Stimulated activated naive B cell treated with anti-CD40 and anti-IgM and Interleukin-4, amounts not matched to agents 10 μg/mL and 1 μg/mL and 100 μg/mL, for 72 hours (primary cell): Measurements from ENCODE around the gene HIGD1B.

Source experiments
- ATAC-seq, 2 donors: fragments of 150-1000 bp; cut with Tn5 transposase; replicated peaks; 2 replicates each; pipeline ENCODE4 v1.10.0; 2021; ENCODE audit warnings: moderate library complexity in 1 of 2
- DNase-seq: peaks from one replicate; pipeline ENCODE4 v3.0.0; 2021
- H3K27ac Mint-ChIP-seq: one replicate; pipeline ENCODE4 v1.8.0; 2022; ENCODE audit warnings: mild to moderate bottlenecking, mixed read lengths
- H3K27me3 Mint-ChIP-seq, 2 donors: one replicate each; pipeline ENCODE4 v1.8.0; 2022; ENCODE audit warnings: mixed read lengths in 2 of 2
- H3K36me3 Mint-ChIP-seq, 2 donors: one replicate each; pipeline ENCODE4 v1.8.0; 2022; ENCODE audit warnings: mixed read lengths in 2 of 2, mild to moderate bottlenecking in 1 of 2
- H3K4me1 Mint-ChIP-seq, 2 donors: one replicate each; pipeline ENCODE4 v1.8.0; 2022; ENCODE audit warnings: mixed read lengths in 2 of 2, mild to moderate bottlenecking in 1 of 2
- H3K4me3 Mint-ChIP-seq, 2 donors: one replicate each; pipeline ENCODE4 v1.8.0; 2022; ENCODE audit warnings: mild to moderate bottlenecking in 2 of 2, mixed read lengths in 2 of 2, moderate library complexity in 1 of 2
- H3K9me3 Mint-ChIP-seq, 2 donors: one replicate each; pipeline ENCODE4 v1.8.0; 2022; ENCODE audit warnings: mixed read lengths in 2 of 2, mild to moderate bottlenecking in 1 of 2

HIGD1B gene

DNA sequence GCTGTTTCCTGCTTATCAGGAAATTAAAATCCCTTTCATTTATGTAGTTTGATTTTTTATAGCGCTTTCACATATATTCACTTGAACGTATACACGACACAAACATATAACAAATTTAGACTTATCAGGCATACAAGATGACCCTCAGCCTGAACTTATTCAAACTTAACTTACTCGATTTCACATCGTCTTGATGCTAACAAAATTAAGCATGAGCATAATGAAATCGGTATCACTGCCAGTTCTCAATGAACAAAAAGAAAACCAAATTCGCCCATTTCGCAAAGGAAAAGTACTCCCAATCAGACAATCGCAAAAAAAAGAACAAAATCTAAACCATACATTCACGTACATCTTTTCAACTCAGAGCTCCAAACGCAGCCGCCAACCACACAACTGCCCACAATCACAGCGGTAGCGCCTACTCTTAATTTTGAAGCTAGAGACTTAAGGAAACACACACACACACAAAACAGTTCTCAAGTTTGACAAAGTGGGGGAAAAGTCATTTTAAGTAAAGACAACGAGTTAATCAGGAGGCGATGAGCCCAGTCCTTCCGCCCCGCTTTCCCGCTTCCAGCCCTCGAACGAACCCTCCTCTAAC lies 18.7 kb upstream of the HIGD1B start:
- Mint-ChIP-seq H3K9me3 (no peaks in the 10 kb centered on the region), H3K36me3 (no peaks in the 10 kb centered on the region), H3K27ac (peak overlapping the region; percentile 20), H3K4me1 (peaks cover 8 to 16% of the 10 kb centered on the region in 2 donors), H3K4me3 (peak overlapping the region; percentile 79 to 86), H3K27me3 (peaks cover 36 to 45% of the 10 kb centered on the region in 2 donors)
- DNase-seq (no peak), ATAC-seq (peak; percentile 8 to 20)

DNA sequence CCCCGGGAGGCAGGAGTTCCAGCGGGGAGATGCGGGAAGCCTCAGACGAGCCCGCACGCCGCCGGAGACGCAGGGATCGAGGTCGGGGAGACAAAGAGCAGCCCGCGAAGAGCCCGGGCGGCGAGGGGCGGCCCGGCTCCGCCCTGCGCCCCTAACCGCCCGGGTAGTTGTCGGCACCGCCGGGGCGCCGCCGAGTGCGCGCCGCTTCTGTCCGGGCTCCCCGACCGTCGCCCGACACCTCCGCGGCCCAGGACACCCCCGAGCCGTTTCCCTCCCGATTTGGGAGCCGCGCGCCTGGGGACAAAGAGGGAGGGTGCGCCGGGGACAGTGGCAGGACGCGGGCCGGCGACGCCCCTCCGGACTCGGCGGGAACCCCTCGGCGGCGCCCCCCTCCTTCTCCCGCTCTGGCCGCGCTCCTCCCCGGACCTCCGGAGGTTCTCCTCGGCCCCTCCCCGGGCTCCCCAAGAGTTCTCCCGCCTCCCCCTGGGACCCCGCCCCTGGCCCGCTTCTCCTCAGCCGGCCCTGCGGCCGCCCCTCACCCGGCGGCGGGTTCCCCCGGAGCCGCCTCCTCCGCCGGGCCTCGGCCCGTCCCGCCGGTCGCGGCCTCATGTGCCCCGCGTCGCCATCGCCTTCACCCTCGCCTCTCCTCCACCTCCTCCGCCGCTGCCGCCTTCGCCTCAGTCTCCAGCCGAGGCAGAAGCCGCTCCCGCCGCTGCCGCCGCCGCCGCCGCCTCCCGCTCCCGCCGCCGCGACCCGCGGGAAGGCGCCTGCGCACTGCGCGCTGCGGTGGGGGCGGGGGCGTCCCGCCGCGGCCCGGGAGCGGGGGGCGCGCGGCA lies 17.9 kb upstream of the HIGD1B start, which contains the start of gene GJC1:
Gene GJC1 (minus strand): TSS at position 765 of the 836 bp plus-strand sequence. CDS start 24,470 bp downstream, outside the sequence.
- Mint-ChIP-seq H3K4me3 (peak within 1 kb of the TSS; percentile 79 to 86), H3K27me3 (peaks cover 37 to 52% of the 10 kb centered on the region in 2 donors), H3K27ac (peak within 1 kb of the TSS; percentile 47), H3K4me1 (peaks cover 8 to 16% of the 10 kb centered on the region in 2 donors), H3K36me3 (no peaks in the 10 kb centered on the region), H3K9me3 (no peaks in the 10 kb centered on the region)
- ATAC-seq (peak; percentile 55 to 70), DNase-seq (peak; percentile 1)

DNA sequence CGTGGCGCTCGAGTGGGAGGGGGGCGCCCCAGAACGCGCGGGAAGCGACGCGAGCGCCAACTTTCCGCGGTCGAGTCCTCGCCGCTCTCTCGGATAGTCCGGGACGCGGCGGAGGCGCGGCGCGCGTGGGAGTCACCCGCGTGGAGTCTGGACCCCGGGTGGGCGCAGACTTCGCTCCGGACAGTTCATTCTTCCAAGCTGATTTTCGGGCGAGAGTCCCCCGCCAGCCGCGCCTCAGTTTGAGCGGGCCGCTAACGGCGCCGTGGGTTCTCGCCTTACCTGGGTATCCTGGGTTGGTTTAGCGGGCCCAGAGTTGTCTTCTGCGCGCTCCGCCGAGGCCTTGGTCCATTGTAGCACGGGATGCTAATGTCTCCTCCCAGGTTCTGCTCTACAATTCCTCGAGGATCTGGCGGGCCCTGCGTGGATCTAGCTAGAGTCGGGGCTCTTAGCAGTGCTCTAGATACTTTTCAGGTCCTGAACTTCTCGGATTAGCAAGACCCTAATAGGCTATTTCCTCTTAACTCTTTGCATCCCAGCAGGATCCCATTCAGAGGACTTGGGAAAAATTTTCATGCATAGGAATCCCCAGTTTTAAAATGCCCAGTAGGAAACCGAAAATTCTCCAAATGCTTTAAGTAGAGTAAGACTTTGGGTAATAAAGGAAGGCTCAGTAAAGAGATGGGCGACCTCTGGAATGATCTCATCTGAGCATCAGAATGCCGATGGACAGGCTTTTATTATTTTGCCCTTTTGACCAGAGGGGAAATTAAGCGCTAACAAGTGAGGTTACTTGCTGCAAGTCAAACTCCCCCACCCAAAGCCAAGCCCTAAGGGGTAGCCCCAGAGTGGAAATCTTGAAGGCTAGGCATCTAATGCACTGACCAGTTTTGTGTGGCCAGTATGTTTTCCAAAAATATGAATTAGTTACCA lies 17.1 kb upstream of the HIGD1B start:
- DNase-seq, result no peak
- Mint-ChIP-seq H3K36me3 (no peaks in the 10 kb centered on the region), H3K9me3 (no peaks in the 10 kb centered on the region), H3K27ac (peak overlapping the region; percentile 47), H3K27me3 (peaks cover 41 to 60% of the 10 kb centered on the region in 2 donors), H3K4me1 (peaks cover 8 to 16% of the 10 kb centered on the region in 2 donors), H3K4me3 (peak overlapping the region; percentile 70 to 71)
- peak; percentile 42 to 44 for ATAC-seq

DNA sequence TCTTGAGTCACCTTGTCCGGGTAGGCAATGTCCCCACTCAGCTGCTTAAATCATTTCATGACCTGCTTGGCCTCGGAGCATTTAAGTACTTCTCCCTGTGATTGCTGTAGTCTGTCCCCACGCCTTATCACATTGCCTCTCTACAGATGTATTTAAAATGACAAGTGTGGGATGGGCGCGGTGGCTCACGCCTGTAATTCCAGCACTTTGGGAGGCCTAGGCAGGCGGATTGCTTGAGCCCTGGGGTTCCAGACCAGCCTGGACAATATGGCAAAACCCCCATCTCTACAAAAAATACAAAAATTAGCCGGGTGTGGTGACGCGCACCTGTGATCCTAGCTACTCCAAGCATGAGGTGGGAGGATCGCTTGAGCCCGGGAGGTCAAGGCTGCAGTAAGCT lies 16.3 kb upstream of the HIGD1B start:
- Mint-ChIP-seq H3K4me1 (peaks cover 8 to 16% of the 10 kb centered on the region in 2 donors), H3K9me3 (no peaks in the 10 kb centered on the region), H3K27me3 (peaks cover 41 to 60% of the 10 kb centered on the region in 2 donors), H3K27ac (no peak overlapping the region), H3K4me3 (no peak overlapping the region), H3K36me3 (no peaks in the 10 kb centered on the region)
- ATAC-seq (no peak), DNase-seq (no peak)

- no peak for ATAC-seq
- Mint-ChIP-seq H3K27me3 (peaks cover 31 to 54% of the 10 kb centered on the region in 2 donors), H3K9me3 (no peaks in the 10 kb centered on the region), H3K27ac (no peak overlapping the region), H3K4me3 (no peak overlapping the region), H3K36me3 (no peaks in the 10 kb centered on the region), H3K4me1 (peaks cover 8 to 16% of the 10 kb centered on the region in 2 donors)
- DNase-seq, result no peak
These were observed 14.9 kb upstream of the HIGD1B start for GRCh38 chr17:44832805-44833204.

DNA sequence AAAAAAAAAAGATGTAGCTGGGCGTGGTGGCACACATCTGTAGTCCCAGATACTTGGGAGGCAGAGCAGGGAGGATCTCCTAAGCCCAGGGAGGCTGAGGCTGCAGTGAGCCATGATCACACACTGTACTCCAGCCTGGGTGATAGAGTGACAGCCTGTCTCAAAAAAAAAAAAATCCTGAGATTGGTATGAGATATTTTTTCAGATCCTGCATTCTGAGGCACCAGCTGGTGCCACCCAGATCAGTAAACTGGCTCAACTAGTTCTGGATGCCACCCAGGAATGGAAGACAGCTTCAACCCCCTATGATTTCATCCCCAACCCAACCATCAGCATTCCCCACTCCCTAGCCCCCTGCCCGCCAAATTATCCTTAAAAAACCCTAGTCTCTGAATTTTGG lies 10.5 kb upstream of the HIGD1B start:
- Mint-ChIP-seq H3K36me3 (no peaks in the 10 kb centered on the region), H3K9me3 (no peaks in the 10 kb centered on the region), H3K27me3 (peaks cover 19 to 30% of the 10 kb centered on the region in 2 donors), H3K4me3 (no peak overlapping the region), H3K4me1 (peaks cover 5 to 6% of the 10 kb centered on the region in 2 donors), H3K27ac (no peak overlapping the region)
- ATAC-seq (no peak), DNase-seq (no peak)

GRCh38 chr17:44840274-44840673 lies 7.4 kb upstream of the HIGD1B start:
- Mint-ChIP-seq H3K36me3 (no peaks in the 10 kb centered on the region), H3K4me3 (no peak overlapping the region), H3K27me3 (peaks cover 2 to 8% of the 10 kb centered on the region in 2 donors), H3K4me1 (peaks cover 5 to 6% of the 10 kb centered on the region in 2 donors), H3K27ac (no peak overlapping the region), H3K9me3 (no peaks in the 10 kb centered on the region)
- DNase-seq (no peak), ATAC-seq (peak in 1 of 2 donors; percentile 38)

DNA sequence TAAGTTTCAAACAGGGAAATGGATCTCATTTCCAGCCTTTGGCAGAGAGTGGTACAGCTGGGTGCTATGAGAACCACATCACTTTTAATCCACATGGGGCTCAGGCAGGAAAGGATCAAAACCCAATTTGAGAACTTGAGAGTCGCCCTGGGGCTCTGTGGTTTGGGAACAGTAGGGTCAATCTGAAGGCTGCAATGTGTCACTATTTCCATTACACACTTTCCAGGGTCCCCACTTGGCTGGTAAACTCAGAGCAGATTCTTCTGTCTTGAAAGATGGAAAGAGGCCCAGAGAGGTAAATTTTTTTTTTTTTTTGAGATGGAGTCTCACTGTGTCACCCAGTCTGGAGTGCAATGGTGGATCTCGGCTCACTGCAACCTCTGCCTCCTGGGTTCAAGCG lies 6.7 kb upstream of the HIGD1B start:
- DNase-seq (no peak), ATAC-seq (peak in 1 of 2 donors; percentile 74)
- Mint-ChIP-seq H3K9me3 (no peaks in the 10 kb centered on the region), H3K27me3 (peaks cover 0 to 5% of the 10 kb centered on the region in 2 donors), H3K27ac (no peak overlapping the region), H3K4me3 (no peak overlapping the region), H3K36me3 (no peaks in the 10 kb centered on the region), H3K4me1 (peaks cover 5 to 6% of the 10 kb centered on the region in 2 donors)

DNA sequence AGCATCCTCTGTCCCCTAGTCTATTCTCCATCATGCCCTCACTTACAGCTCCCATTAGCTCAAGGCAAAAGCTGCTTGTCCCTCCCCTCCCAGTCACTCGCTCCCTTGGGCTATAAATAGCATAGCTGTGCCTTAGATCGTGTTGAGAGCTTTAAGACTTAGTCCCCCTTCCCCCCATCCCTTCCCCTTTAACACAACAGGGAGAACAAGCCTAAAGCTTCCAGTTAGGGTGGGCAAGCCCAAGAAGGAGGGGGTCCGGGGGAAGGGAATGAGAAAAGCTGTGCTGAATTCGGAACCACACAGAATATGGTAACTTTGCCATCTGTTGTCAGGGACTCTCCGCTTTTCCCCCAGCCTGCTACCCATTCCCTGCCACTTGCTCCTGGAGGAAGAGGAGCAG lies 4.9 kb upstream of the HIGD1B start:
- no peak for ATAC-seq
- no peaks in the 10 kb centered on the region for H3K27me3 Mint-ChIP-seq
- peaks cover 2 to 6% of the 10 kb centered on the region in 2 donors for H3K36me3 Mint-ChIP-seq
- peaks cover 5 to 6% of the 10 kb centered on the region in 2 donors for H3K4me1 Mint-ChIP-seq
- no peak for DNase-seq
- H3K27ac Mint-ChIP-seq, result no peak overlapping the region
- no peak overlapping the region for H3K4me3 Mint-ChIP-seq
- no peaks in the 10 kb centered on the region for H3K9me3 Mint-ChIP-seq

GRCh38 chr17:44844390-44844830 lies 3.3 kb upstream of the HIGD1B start:
- Mint-ChIP-seq H3K4me3 (no peak overlapping the region), H3K9me3 (no peaks in the 10 kb centered on the region), H3K36me3 (peaks cover 4 to 6% of the 10 kb centered on the region in 2 donors), H3K27ac (peak overlapping the region; percentile 42), H3K4me1 (peaks cover 5 to 6% of the 10 kb centered on the region in 2 donors), H3K27me3 (no peaks in the 10 kb centered on the region)
- DNase-seq, result no peak
- ATAC-seq, result no peak

GRCh38 chr17:44846206-44846605 lies 1.5 kb upstream of the HIGD1B start:
- ATAC-seq (no peak), DNase-seq (no peak)
- Mint-ChIP-seq H3K4me1 (peaks cover 13% of the 10 kb centered on the region in 2 donors), H3K36me3 (peaks cover 16 to 21% of the 10 kb centered on the region in 2 donors), H3K9me3 (no peaks in the 10 kb centered on the region), H3K27me3 (no peaks in the 10 kb centered on the region), H3K4me3 (no peak overlapping the region), H3K27ac (peak overlapping the region; percentile 47)

DNA sequence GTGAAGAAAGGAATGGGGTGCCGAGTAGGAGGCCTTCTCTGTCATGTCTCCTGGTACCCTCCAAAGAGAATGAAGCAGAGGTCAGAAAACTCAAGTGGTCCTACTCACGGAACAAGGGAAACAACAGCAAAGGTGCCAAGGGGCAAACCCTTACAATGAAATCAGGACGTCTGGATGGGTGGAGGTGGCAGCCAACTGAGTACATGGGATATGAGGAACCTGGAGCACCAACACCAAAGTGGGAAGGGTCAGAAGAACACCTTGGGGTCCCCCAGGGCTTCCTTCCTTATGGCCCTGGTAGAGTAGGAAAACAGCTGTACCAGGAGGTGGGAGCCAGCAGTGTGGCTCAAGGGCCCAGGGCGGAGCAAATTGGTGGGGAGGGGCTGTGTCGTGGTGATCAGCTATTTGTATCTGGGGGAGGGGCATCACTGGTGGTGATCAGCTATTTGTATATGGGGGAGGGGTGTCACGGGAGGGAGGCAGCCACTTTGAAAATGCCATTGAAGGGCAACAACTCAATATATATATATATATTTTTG lies 643 bp downstream of the HIGD1B start:
- H3K27ac Mint-ChIP-seq, result peak overlapping the region; percentile 7
- no peaks in the 10 kb centered on the region for H3K9me3 Mint-ChIP-seq
- ATAC-seq (no peak), DNase-seq (no peak)
- H3K27me3 Mint-ChIP-seq, result no peaks in the 10 kb centered on the region
- peaks cover 28 to 35% of the 10 kb centered on the region in 2 donors for H3K36me3 Mint-ChIP-seq
- H3K4me1 Mint-ChIP-seq, result peaks cover 14% of the 10 kb centered on the region in 2 donors
- H3K4me3 Mint-ChIP-seq, result no peak overlapping the region

DNA sequence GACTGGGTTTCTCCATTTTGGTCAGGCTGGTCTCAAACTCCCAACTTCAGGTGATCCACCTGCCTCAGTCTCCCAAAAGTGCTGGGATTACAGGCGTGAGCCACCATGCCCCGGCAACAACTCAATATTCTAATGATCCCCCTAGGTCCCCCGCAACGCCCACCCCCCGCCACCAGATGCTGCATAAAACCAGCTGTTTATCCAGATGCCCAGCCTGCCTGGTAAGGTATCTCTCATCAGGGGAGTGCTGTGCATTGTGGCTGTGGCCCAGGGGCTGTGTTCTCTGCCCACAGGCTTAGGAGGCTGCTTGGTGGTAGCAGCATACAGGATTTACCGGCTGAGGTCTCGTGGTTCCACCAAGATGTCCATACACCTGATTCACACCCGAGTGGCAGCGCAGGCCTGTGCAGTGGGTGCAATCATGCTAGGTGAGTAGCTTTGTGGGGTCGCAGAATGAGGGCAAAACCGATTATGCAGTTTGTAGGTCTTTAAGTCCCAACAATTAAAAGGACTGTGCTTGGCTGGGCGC lies 1.3 kb downstream of the HIGD1B start:
- Mint-ChIP-seq H3K36me3 (peaks cover 31 to 41% of the 10 kb centered on the region in 2 donors), H3K4me1 (peaks cover 14% of the 10 kb centered on the region in 2 donors), H3K27ac (no peak overlapping the region), H3K9me3 (no peaks in the 10 kb centered on the region), H3K4me3 (no peak overlapping the region), H3K27me3 (no peaks in the 10 kb centered on the region)
- DNase-seq (no peak), ATAC-seq (no peak)
